HG03103 (cell line): ENCODE measurements around the gene PAN2.
"Not testable (repeated sequence)": the region's sequence is repeated elsewhere in the genome, so short reads cannot be mapped to it uniquely, and the experiment has no call there.

Experiments
- ATAC-seq: cut with Tn5 transposase; IDR thresholded peaks from one replicate; pipeline ENCODE4 v1.9.1; 2021; ENCODE audit warnings: low read depth; ENCODE audit not compliant: unreplicated experiment

PAN2 gene

DNA sequence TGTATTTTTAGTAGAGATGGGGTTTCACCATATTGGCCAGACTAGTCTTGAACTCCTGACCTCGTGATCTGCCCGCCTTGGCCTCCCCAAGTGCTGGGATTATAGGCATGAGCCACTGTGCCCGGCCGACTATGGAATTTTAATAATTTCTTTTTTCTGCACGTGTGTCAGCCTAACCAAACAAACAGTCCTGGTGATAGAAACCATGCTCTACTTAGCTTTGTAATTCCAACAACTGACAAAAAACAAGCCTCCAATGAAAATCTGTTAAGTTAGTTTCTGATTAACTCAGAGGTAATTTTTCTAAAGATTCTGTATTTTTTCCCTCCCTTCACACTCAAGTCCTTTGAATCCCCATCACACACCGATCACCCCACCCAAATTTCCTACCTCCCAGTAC, 51.8 kb downstream of the PAN2 start:
- no peak for ATAC-seq

DNA sequence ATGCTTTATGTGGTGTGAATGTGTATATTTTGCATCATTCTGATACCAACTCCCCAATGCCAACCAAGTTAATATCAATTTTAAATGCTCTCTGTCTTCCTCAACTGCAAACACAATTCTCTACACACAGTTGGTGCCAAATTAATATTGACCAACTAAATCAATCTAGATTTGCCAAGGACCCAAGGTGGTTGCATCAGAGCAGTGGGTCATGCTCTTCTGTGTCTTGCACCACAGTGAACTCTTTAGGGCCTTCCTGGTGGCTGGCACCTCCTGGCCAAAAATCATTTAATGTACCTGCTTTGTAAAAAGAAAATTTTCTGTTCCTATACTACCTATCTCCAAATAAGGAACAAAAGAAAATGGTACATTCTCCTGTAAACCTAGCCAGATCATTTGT, 53.0 kb downstream of the PAN2 start:
- ATAC-seq: no peak

DNA sequence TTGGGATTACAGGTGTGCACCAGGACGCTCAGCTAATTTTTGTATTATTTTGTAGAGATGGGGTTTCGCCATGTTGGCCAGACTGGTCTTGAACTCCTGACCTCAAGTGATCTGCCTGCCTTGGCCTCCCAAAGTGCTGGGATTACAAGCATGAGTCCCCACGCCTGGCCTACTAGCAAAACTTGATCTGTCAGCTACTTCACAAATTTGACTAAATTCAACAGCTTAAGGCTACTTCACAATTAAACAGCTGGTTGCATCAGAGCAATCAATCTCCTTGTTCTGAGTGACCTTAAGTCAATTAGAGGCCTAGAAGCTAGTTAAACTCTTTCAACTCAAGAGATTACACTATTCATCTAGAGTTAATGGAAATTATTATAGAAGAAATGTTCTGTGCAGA, 54.9 kb downstream of the PAN2 start:
- no peak for ATAC-seq

DNA sequence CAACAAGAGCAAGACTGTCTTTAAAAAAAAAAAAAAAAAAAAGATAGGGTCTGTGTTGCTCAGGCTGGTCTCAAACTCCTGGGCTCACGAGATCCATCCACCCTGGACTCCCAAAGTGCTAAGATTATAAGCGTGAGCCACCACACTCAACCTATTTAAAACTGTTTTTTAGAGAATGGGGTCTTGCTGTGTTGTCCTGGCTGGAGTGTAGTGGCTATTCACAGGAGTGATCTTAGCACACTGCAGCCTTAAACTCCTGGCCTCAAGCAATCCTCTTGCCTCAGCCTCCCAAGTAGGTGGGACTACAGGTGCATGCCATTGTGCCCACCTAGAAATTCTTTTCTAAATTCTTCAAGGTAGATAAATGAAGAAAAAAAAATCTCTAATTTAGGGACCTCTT, 59.5 kb downstream of the PAN2 start:
- ATAC-seq: no peak

DNA sequence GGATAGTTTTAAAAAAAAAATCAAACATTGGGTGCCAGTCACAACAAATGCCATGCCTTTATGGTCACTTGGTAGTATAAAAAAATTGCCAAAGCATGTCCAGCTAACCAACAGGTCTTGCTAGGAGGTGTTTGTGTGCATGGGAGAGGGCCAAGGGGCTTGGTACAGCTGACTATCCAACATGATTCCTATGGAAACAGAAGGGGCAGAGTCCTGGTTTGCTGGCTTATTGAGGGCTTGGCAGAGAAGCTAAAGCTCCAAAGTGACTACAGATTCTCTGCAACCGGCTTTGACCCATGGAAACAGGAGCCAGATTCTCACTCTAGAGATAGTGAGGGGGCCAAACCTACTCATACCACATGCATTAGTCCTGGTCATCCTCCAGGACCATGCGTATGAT, 61.3 kb downstream of the PAN2 start:
- ATAC-seq: not testable (repeated sequence)

DNA sequence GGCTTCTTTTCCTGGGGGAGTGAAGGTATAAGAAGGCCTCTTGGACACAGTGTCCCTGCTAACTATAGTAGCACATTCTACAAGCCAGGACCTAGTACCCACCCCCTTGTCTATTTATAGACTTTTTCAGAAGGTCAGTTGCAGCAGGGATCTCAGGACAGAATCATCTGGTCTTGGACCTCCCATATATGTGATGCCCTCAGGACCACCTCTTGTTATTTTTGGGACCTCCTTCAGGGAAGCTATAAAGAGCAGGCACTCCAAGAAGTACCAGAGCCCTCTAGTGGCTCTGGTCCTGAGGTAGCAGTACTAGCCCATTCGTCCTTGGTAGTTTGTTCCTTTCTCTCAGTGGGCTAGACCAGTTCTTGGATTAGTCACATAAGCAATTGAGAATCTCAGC, 62.8 kb downstream of the PAN2 start:
- ATAC-seq: no peak

DNA sequence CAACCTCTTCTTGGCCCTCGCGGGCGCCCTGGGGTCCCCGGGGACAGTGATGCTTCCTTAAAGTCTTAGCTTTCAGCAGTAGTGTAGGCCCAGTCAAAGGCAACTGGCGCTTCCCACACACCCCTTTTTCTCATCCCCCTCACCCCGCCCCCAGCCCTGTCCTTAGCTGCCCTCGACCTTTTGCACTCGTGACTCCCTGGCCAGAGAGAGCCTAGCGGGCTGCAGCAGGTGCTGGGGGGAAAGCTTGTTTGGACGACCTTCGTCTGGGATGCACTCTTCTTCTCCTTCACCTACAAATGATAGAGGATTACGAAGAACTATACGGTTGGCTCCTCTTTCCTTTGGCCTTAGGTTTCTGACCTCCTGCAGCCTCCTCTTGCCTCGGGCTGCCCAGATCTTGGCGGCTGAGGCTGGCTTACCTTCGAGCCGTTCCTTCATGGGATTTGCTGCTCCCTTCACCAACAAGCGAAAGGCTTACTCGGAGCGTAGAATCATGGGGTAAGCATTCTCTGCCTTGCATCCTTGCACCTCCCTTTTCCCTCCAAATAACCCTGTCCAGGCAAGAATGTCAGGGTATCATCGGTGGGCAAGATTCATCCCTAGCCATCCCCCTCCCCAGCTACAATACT, 66.2 kb downstream of the PAN2 start:
- peak; percentile 12 for ATAC-seq

DNA sequence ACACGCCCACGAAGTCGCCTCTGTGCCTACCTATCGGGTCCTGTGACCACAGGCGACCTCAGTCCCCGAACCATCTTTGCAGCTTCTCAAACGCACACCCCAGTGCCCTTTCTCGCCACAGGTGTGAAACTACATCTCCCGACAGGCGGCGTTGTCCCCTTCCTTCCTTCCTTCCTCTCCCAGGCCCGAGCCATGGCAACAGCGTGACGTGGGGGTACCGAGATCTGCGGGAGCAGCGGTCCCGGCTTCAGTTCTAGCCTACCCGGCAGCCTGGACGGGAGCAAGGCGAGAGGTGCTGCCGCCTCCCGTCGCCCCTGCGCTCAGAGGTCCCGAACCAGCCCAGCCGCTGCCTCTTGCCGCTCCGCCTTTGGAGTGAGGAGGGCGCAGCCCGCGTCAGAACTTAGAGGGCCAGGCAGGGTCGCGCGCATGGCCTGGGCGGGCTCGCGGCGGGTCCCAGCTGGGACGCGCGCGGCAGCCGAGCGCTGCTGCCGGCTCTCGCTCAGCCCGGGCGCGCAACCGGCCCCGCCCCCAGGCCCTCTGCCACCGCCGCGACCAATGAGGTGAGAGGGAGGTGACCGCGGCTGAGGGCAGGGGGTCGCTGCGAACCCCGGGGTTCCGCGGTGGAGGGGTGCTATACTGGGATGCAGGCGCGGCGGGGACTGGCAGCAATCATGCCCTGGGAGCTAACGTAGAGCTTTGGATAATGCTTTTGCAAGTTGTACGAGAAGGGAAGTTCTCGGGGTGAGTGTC, 66.9 kb downstream of the PAN2 start, which contains the start of gene COQ10A:
Gene COQ10A, plus strand, starts transcription at position 250 of the 750 bp plus-strand sequence. Its CDS starts 177 bp downstream, at position 427.
- ATAC-seq: peak; percentile 77
